ENCODE data around the gene GAPVD1.

GRCh38 chr9:125366676-125367075, 105.0 kb downstream of the GAPVD1 start:
- TF ChIP-seq CTCF (IDR thresholded peaks at IDR 0.05): no peak
- TF ChIP-seq POLR2A (IDR thresholded peaks at IDR 0.05): no peak
